ELF-1 (cell line): ENCODE data around the gene MUL1.

Source experiments
- DNase-seq: peaks from one replicate; pipeline ENCODE4 v3.0.0-alpha.2; 2016; ENCODE audit warnings: low read depth, low spot score

The MUL1 gene

DNA sequence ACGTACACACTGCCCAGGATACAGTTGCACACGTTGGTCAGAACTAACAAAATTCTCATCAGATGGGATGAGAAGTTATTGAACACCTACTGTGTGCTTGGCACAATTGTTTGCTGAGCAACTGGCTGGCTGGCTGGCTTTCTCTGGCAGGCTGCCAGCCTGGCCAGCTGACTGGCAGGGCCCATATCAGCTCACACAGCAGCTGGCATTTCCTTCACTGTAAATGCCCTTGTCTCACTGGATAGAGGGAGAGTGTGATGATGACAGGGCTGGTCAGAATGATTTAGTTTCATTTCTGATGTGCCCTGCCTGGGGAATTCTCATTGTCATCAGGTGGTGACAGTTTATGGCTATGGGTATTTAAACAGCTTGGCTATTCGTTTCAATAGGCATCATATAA lies 37.8 kb downstream of the MUL1 start:
- DNase-seq = no peak

- no peak for DNase-seq
These were observed 38.4 kb downstream of the MUL1 start for GRCh38 chr1:20469406-20470076.

GRCh38 chr1:20466273-20466672 lies 41.7 kb downstream of the MUL1 start:
- no peak for DNase-seq

- DNase-seq = no peak
These were observed 42.8 kb downstream of the MUL1 start for GRCh38 chr1:20465187-20465586.

DNA sequence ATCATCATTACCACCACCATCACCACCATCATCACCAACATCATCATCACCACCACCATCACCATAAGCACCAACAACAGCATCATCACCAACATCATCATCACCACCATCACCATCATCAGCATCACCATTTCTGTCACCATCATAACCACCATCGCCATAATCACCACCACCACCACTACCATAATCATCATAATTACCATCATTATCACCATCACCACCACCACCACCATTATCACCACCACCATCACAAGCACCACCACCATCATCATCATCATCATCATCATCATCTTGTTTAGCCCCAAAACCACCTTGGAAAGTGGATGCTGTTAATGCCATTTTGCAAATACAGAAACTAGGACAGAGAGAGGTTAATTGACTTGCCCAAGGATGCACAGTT lies 44.4 kb downstream of the MUL1 start:
- no peak for DNase-seq

- no peak for DNase-seq
These were observed 45.6 kb downstream of the MUL1 start for GRCh38 chr1:20462397-20462796.

DNA sequence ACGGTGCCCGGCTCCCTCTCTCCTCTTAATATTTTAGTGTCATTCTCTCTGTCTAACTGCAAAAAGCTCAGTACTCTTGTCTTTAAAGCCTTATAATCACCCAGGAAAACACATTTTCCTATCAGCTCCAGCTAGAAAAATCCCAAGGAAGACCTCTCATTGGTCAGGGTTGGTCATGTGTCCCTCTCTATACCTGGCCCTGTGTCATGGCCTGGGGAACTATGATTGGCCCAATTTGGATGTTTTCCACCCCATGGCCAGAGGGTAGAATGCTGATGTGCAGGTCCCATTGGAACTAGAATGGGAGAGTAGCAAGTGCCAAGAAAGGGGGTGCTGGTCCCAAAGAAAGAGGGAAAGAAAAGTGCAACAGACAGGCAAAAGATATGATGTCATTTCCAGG lies 49.2 kb downstream of the MUL1 start:
- DNase-seq = no peak

DNA sequence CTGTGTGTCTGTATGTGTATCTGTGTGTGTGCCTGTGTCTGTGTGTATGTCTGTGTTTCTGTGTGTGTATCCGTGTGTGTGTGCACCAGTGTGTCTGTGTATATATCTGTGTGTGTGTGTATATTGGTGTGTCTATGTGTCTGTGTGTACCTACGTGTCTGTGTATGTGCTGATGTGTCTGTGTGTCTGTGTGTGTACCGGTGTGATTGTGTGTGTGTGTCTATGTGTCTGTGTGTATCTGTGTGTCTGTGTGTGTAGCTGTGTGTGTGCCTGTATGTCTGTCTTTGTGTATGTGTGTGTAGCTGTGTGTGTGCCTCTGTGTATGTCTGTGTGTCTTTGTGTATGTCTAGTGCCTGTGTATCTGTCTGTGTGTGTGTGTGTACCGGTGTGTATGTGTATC lies 53.9 kb downstream of the MUL1 start:
- DNase-seq = no peak

GRCh38 chr1:20449735-20450311 lies 58.1 kb downstream of the MUL1 start:
- no peak for DNase-seq
